GM11168 (cell line): ENCODE data around the gene SUN1.
"Not testable (repeated sequence)": the region's sequence is repeated elsewhere in the genome, so short reads cannot be mapped to it uniquely, and the experiment has no call there.

Source experiments
- in situ Hi-C: fragments of 300-500 bp; cut with MboI; formaldehyde crosslinking; loops from one replicate; pipeline ENCODE4 v1.12.0; 2022; ENCODE audit warnings: low sequenced_read_pairs; ENCODE audit not compliant: unreplicated experiment

SUN1 gene

GRCh38 chr7:832167-832967, at the start of gene SUN1:
Gene SUN1 (plus strand): TSS chr7:832476. CDS start chr7:832525, 49 bp downstream.
- in situ Hi-C loops: no loop called here

GRCh38 chr7:782718-783449, 49.4 kb upstream of the SUN1 start:
- in situ Hi-C loops: no loop called here

- in situ Hi-C loops: no loop called here
Observed at GRCh38 chr7:783556-784490, 48.5 kb upstream of the SUN1 start.

- in situ Hi-C loops: no loop called here
Observed at GRCh38 chr7:784971-785370, 47.3 kb upstream of the SUN1 start.

DNA sequence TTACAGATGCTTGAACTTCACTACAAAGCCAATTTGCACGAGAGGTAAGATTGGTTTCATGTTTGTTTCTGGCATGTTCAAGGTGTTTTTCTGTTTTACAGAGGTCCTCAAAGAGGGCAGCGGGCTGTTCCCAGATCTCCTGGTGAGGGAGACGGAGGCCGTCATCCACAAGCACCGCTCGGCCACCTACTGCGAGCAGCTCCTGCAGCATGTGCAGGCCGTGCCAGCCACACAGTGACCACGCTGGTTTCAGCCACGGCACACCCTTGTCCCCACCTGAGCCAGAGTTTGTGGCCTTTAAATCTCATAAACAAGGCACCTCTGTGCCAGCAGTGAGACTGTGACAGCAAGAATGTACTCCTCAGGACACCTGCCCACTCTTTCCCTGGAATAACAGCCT, 46.9 kb upstream of the SUN1 start:
- in situ Hi-C loops: no loop called here

DNA sequence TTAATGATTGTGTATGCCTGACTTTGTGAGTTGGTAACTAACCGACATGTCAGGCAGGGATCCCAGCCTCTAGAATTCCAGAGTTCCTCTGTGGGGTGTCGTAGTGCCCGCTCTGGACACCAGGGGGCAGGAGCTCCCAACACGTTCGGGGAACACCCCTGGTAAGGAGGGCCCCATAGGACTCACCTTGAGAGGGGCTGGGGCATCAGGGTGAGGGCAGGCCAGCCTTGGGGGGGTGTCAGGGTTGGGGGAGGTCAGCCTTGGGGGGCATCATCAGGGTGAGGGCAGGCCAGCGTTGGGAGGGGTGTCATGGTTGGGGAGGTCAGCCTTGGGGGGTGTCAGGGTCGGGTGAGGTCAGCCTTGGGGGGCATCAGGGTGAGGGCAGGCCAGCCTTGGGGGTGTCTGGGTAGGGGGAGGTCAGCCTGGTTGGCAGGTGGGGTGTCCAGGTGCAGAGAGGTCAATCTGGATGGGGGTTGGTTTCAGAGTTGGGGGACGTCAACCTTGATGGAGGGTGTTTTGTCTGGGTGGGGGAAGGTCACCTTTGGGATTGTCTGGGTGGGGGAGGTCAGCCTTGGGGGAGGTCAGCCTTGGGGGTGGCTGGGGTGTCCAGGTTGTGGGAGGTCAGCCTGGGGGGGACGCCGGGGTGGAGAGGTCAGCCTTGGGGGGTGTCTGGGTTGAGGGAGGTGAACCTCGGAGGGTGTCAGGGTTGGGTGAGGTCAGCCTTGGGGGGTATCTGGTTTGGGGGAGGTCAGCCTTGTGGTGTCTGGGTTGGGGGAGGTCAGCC, 45.6 kb upstream of the SUN1 start:
- in situ Hi-C loops: no loop called here

- in situ Hi-C loops: no loop called here
Observed at GRCh38 chr7:787332-788240, 44.7 kb upstream of the SUN1 start.

GRCh38 chr7:791519-791918, 40.8 kb upstream of the SUN1 start:
- in situ Hi-C loops: loop anchor here (5.0 kb wide), 1 partner anchor 76 kb away; no protein-coding TSS in a partner anchor

GRCh38 chr7:794207-794606, 38.1 kb upstream of the SUN1 start:
- in situ Hi-C loops: loop anchor here (5.0 kb wide), 1 partner anchor 73 kb away; no protein-coding TSS in a partner anchor

DNA sequence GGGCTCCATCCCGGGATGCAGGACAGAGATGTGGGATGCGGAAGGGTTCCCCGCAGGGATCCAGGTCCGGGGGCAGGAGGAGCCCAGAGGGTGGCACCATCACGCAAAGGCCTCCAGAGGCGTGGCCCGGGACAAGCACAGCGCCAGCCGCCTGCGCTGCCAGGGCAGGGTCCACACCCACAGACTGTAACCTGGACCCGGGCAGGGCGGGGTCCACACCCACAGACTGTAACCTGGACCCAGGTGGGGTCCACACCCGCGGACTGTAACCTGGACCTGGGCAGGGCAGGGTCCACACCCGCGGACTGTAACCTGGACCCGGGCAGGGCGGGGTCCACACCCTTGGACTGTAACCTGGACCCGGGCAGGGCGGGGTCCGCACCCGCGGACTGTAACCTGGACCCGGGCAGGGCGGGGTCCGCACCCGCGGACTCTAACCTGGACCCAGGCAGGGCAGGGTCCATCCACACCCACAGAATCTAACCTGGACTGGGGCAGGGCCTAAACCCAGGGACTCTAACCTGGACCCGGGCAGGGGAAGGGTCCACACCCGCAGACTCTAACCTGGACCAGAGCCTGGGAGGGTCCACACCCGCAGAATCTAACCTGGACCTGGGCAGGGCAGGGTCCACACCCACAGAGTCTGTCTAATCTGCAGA, 37.5 kb upstream of the SUN1 start:
- in situ Hi-C loops: loop anchor here (5.0 kb wide), 1 partner anchor 73 kb away; no protein-coding TSS in a partner anchor

DNA sequence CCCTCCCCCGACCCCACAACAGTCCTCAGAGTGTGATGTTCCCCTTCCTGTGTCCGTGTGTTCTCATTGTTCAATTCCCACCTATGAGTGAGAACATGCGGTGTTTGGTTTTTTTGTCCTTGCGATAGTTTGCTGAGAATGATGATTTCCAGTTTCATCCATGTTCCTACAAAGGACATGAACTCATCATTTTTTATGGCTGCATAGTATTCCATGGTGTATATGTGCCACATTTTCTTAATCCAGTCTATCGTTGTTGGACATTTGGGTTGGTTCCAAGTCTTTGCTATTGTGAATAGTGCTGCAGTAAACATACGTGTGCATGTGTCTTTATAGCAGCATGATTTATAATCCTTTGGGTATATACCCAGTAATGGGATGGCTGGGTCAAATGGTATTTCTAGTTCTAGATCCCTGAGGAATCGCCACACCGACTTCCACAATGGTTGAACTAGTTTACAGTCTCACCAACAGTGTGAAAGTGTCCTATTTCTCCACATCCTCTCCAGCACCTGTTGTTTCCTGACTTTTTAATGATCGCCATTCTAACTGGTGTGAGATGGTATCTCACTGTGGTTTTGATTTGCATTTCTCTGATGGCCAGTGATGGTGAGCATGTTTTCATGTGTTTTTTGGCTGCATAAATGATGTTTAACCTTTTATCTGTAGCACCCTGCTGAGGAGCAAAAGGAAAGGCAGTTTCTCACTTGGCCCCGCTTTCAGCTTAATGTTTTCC, 35.7 kb upstream of the SUN1 start:
- in situ Hi-C loops: not testable (repeated sequence)

DNA sequence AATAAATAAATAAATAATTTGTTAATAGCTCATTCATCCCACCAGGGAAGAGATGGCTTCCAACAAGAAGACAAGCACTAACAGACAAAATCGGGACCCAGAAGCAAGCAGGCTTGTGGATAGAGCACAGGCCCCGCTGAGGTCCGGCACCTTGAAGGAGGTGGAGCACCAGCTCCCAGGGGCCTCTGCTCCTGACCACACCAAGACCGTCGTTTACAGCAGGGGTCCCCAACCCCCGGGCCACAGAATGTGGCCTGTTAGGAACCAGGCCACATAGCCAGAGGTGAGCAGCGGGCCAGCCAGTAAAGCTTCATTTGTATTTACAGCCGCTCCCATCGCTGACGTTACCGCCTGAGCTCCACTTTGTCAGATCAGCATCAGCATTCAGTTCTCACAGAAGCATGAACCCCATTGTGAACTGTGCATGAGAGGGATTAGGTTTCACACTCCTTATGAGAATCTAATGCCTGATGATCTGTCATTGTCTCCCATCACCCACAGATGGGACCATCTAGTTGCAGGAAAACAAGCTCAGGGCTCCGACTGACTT, 33.3 kb upstream of the SUN1 start:
- in situ Hi-C loops: no loop called here

GRCh38 chr7:800692-801091, 31.6 kb upstream of the SUN1 start:
- in situ Hi-C loops: no loop called here

DNA sequence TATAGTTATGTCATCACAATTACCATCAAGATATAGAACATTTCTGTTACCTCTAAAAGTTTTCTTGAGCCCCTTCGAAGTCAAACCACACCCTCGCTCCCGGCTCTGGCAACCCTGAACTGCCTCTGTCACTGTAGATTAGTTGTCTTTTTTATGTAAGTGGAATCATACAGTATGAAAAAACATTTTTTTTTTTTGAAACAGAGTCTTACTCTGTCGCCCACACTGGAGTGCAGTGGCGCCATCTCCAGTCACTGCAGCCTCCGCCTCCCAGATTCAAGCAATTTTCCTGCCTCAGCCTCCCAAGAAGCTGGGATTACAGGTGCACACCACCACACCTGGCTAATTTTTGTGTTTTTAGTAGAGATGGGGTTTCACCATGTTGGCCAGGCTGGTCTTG, 30.9 kb upstream of the SUN1 start:
- in situ Hi-C loops: not testable (repeated sequence)

DNA sequence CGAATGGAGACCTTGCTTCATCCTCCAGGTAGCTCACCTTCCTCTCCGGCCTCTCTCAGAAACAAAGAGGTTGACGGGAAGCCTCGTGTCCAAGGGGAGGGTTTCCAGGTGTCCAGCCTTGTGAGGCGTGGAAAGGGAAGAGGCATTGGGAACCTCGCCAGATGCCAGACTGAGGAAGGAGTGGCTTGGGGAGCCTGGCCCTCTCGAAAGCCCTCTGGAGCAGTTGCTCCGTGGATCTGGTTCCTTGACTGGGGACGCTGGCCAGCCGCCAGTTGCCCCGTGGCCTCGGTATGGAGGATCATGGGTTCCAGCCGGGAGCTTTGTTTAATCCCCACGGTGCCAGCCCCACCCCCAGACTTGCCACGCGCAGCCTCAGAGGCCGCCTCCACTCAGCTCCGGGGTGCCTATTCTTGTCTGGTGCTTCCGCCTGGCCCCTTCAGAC, 30.3 kb upstream of the SUN1 start:
- in situ Hi-C loops: no loop called here

GRCh38 chr7:802500-803242, 29.6 kb upstream of the SUN1 start:
- in situ Hi-C loops: no loop called here
